HG03175 (cell line): Measurements from ENCODE around the gene RBPJ.
"Not testable (repeated sequence)": the region's sequence is repeated elsewhere in the genome, so short reads cannot be mapped to it uniquely, and the experiment has no call there.

Experiments used
- ATAC-seq: cut with Tn5 transposase; IDR thresholded peaks from one replicate; pipeline ENCODE4 v1.9.1; 2021; ENCODE audit warnings: mild to moderate bottlenecking, moderate library complexity; ENCODE audit not compliant: unreplicated experiment

The RBPJ gene

DNA sequence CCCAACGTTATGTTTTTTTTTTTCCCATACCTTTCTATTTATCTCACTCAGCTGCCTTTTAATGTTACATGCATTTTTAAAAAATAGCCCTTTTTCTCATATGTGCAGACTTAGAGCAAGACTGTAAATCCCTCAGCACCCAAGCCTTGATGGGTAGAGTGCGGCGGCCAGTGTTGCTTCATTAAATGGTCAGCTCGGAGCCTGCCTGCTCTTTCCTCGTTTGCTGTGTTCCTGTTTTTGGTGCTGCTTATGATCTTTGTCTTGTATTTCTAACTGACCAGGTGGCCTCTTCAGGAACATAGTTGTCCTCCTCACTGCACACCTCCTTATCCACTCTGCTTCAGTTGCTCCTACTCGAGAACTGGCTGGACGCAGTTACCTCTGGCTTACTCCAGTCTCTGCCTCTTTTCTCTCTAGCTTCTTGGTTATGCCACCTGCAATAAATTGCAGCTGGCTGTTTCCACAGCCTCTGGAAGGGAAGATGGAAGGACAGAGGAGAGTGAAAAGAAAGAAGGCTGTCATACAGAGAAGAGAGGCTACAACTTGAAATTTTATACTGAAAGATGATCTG lies 10.7 kb downstream of the RBPJ start:
- ATAC-seq = no peak

DNA sequence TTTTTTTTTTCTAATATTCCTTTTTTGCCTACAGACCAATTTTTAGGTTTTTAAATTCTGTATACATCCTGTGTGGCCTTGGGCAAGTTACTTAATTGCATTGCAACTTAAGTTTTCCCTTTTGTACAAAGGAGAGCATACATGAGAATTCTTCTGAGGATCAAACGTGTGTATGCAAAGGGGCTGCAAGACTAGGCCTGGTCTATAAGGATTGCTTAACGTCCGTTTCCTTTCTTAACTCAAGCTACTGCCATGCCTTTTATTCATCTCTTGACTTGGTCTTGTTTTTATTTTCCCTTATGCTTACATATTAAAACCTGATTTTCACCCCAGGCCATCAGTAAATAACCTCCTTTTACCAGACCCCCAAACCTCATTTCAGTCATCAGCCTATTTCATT lies 13.6 kb downstream of the RBPJ start:
- no peak for ATAC-seq

DNA sequence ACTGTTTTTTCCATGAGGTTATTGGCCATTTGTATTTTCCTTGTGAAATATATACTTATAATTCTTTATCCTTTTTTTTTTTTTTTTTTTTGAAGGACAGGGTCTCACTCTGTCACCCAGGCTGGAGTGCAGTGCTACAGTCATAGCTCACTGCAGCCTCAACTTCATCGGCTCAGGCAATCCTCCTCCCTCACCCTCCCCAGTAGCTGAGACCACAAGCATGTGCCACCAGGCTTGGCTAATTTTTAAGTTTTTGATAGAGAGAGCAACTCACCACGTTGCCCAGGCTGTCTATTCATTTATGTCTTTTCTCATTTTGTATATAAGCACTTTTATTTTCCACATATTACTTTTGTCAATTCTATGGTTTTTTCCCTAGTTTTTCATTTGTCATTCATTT lies 16.8 kb downstream of the RBPJ start:
- no peak for ATAC-seq

DNA sequence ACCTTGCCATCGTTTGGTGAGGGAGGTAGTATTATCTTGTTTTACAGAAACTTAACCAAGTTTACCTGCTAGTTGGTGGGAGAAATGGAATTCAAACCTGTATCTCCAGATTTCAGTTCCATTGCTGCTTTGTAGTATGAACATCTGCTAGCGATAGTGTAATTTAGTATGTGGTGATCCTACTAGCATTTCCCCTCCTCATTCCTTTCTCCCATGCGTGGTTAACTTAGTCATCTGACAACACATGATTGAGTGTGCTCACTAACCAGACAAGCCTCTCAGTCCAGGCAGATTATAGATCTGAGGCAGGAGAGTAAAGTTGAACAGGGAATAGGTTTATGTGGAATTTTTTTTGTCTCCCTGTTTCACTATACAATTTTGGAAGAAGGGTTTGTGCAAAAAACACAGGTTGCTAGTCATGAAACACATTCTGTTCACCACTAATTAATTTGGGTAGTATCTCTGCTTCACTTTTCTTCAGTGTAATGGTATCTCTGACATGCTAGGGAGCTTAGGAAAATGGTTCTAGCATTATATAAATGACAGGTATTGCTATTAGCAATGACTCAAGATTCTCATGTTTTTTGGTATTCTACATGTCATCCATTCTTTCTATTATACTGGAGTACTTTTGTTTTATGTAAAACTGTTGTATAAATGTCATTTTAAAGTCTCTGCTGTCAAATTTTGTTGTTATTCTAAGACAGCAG lies 21.7 kb downstream of the RBPJ start:
- ATAC-seq = no peak

DNA sequence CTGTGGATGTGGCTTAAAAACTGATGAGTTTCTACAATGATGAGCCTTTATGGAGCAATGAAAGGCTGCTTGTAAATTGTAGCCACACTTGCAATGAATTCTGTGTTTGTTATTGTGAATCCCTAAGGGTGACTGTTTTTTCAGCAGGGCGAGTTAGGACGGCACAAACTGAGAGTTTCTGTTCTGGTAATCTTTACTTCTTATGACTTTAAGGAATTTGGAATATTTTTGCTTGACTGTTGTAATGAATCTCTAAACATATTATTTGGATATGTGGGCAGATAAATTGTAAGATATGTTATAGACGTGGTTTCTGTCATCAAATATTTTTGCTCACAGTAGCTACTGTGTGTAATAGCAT lies 22.2 kb downstream of the RBPJ start:
- no peak for ATAC-seq

DNA sequence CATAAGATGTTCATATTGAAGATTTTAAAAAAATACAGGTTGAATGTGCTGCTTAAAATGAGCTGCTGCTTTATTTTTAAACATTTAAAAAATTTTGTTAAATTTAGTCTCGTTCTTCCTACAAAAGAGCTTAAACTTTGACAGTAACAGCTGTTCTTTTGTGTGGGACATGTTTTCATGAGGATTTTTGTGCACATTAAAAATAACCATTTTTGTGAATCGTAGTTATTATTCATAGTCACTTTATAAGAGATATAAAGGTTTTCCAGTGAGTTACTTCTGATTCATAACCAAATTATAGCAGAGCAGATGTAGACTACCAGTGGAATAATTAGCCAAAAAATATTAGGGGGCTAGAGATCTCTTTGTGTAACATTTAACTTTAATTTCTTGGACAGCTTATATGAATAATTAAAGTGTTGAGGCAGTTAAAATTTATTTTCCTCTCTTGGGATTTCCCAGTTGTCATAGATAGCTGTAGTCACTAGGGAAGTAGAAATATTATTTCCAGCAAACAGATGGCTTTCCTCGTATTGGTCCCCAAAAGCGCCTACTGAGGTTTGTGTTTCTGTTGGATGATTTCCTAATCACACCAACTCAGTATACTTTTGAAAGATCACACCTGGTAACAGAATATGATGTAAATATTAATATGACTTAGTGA lies 24.2 kb downstream of the RBPJ start:
- ATAC-seq = no peak

DNA sequence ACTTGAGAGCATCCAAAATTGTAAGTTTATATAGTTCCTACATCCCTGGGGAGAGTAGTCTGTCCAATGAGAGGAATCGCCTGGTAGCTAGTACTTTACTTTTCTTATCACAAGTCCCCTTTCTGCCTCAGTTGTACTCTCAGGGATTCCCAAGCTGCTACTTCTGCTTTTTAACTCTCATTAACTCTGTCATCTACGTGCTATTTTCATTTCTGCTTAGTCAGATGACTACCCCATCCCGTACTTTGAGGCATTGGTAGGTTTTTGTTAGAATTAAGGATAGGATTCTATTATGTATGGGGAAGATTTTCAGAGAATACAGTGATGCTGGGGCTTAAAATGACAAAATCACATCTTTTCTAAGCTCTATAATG lies 24.7 kb downstream of the RBPJ start:
- no peak for ATAC-seq

DNA sequence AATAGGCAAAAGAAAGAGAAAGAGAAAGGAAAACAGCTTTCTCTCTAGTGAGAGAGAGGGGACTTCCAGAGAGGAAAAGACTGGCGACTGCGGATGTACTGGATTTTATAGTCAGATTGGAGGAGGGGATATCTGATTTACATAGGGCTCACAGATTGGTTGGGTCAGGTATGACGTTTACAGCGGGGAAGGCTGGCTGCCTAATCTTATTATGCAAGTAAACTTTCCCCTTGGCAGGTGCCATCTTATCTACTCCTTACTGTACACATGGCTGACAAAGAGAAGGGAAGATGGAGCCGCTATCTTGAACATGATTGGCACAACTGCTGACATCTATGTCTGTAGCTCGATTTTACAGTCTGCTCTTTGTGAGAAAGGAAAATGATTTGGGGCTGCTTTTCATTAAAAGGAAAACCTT lies 25.4 kb downstream of the RBPJ start:
- no peak for ATAC-seq

DNA sequence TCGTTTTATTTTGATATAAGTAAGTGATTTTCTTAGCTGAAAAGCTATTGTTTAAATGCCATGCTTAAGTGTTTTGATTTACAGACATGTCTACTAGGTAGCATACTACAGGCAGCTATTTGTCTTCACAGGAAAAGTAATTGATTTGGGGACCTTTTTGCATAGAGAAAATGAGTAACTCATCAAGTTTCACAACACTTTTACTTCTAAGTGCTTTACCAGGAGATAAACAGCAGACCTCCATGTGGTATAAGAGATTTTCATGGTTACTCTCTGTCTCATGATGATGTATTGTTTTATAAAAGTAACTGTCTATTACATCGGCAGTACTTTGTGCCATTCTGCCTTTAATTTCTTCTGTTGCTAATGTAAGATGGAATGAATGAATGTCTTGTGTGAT lies 28.7 kb downstream of the RBPJ start:
- no peak for ATAC-seq

DNA sequence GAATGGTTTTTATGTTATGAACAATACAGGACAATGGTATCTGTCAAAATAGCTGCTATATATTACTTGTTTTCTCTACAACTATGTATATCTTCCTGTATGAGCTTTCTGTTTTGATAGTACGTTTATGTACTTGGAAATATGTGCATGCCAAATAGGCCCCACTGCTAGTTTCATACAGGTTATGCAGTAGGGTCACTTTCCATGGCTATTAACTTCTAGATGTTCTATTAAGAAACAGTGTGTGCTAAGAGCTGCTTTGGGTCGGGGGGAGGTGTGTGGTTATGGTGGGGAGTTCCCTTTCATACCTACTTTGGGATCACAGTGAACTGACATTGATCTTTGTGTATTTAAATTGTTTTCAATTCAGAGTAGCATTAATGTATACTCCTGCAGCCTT lies 30.9 kb downstream of the RBPJ start:
- ATAC-seq = peak; percentile 38

DNA sequence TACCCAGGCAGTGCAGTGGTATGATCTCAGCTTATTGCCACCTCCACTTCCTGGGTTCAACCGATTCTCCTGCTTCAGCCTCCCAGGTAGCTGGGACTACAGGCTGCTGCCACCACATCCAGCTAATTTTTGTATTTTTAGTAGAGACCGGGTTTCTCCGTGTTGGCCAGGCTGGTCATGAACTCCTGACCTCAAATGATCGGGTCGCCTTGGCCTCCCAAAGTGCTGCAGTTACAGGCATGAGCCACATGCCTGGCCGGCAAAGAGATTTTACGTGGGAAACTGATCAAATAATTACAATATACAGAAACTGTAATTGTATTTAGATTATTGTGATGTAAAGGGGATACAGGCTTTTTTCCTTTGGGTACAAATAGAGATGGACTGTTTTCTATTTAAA lies 33.7 kb downstream of the RBPJ start:
- ATAC-seq = no peak

DNA sequence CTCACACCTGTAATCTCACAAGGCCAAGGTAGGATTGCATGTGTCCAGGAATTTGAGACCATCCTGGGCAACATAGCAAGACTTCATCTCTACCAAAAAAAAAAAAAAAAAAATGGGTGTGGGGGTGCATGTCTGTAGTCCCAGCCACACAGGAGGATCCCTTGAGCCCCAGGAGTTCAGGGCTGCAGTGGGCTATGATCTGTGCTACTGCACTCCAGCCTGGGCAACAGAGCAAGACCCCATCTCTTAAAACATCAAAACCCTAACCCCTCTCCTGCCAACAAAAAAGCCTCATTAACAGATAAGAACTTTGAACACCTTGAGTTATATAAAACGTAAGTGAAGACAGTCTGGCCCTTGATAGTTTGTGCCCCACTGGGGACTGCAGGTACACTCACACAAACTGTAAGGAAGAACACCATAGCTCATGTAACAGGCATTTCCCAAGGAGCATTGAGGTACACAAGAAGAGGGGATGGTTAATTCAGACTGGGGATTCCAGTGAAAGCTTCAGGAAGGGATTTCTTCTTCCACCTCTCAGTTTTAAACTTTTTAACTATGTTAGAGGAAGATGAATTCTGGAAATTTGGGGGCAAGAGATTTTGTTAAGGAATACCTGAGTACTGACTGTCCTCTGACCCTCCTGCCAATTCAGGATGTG lies 34.7 kb downstream of the RBPJ start:
- no peak for ATAC-seq

DNA sequence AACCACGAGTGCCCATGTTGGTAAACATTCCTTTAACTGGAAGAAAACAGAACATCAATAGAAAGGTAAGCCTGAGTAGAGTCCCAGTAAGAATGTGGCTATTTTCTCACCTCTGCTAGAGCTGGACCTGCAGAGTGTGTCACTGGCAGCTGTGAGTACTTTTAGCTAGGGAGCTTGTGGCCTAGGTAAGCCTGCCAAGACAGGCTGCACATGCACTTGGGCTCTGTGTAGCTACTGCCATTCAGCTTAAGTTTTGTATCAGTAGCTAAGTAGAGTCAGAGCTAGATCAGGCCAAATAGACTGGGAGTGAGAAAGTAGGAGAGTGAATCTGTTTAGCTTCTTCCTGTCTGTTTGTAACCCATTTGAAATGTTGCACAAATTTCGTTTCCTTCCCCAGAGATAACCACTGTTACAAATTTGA lies 35.3 kb downstream of the RBPJ start:
- ATAC-seq = peak; percentile 58

DNA sequence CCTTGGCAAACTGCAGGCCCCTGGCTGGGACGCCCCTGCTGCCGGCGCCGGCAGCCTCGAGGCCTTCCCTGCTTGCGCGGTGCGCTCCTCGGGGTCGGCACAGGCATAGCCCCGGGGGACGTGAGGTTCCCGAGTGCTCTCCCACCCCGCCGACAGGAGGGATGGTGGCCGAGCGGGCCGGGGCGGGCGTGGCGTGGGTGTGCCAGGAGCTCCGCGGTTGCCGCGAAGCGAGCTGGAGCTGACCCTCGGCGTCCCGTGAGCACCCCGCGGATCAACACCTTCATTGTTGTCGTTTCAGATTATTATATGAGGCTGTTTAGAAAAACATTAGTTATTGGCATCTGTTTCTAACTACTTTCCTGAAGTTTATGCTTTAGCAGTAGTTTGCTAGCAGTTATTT lies 38.7 kb downstream of the RBPJ start:
- ATAC-seq = not testable (repeated sequence)

DNA sequence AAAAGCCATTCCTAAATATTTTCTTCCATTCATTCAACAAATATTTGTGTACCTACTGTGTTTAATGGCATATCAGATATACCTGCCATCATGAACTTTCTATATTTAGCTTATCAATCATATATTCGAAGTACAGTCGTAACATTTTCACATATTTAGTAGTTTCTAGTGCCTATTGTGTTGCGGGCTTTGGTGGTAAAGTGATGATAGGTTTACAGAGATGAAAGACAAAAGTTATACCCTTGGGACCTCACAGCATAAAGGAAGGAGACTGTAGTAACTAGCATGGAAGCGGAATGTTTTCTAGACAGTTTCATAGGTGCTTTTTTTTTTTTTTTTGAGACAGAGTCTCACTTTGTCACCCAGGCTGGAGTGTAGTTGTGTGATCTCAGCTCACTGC lies 39.5 kb downstream of the RBPJ start:
- ATAC-seq = no peak

DNA sequence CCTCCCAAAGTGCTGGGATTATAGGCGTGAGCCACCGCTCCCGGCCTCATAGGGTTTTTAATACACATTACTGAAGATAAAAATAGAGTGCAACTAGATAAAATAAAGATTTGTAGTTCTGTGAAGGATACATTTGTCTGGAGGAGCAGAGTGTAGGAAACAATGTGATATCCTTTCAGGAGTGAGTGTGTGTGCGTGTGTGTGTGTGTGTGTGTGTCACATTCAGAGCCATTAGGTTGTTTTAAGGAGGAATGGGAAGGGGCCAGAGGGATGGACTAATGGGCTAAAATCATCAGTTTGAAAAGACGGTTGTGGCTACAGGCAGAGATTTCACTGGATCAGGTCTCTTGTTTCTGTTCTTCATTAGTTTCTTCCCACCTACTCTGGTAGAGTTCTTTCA lies 40.0 kb downstream of the RBPJ start:
- no peak for ATAC-seq

DNA sequence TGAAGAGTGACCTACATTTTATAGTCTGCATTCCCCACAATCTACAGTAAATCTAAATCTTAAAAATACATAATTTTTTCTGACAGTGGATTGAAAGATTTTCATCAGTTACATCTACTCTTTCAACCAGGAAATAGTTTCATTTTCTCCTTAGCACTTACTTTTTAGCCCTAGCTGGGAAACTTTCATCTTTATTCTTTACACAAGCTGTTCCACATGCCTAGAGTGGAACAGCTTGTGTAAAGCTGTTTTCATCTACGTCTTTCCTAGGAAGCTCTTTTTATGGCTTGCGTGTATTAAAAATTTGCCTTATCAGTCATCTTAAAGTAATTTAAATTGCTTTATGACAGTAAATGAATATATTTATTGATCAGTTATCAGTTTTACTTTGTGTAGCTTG lies 40.5 kb downstream of the RBPJ start:
- no peak for ATAC-seq

DNA sequence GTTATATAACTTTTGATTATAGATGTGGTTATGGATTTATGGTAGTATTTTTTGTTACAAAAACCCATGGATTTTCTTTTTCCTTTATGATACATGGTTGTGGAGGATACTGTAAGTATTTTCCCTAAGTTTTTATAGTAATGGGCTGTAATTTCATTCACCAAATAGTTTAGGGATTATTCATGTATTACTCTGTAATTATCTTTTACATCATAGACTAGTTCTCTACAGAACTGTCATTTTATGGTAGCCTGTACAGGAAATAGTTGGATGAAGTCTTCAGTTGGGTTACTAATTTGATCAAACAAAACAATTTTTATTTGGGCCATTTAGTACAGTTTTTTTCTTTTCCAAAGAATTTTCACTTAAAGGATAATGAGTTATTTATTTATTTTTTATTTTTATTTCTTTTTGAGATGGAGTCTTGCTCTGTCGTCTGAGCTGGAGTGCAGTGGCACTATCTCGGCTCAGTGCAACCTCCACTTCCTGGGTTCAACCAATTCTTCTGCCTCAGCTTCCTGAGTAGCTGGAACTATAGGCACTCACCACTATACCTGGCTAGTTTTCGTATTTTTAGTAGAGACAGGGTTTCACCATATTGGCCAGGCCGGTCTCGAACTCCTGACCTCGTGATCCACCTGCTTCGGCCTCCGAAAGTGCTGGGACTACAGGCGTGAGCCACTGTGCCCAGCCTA lies 42.1 kb downstream of the RBPJ start:
- no peak for ATAC-seq

DNA sequence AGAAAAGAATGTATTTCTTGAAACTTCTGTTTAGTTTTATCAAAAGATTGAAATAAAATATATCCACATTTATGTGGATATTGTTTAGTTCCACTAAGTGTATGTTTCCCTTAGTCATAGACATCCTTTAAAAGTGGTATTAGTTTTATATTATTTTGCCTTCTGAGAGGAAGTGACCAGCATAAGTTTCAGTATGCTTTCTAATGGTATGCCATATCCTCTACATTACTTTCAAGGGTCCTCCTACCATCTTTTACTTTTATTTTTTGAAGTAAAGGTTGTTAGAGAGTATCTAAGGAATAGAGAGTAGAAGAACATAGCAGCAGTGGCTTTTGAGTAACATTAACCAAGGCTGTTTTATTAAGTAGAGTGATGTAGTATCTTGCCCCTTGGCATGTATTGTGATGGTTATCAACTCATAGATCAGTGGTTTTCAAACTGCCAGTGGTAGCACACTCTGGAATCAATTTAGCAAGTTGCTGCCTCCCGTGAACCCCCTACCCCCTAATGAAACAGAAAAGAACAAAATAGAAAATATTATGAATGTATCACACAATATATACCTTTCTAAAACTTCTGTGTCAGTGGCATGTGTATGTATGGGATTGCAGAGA lies 44.8 kb downstream of the RBPJ start:
- ATAC-seq = peak; percentile 67

DNA sequence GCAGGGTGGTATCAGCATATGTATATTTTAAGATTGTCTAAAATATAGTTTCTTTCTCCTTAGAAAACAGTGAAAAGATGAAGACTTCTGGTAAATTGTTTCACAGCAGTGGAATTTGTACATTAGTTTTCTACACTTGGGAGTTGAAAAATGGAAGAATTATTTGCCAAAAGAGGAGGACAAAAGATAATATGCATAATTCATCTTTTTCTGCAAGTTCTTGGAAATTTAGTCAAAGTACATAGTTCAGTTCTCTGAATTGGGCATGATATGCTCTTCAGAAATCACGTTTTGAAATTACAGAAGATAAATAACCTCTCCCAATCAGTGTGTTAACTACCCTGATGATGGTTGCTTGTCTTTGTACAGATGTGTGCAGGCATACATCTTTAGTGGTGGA lies 47.0 kb downstream of the RBPJ start:
- no peak for ATAC-seq

DNA sequence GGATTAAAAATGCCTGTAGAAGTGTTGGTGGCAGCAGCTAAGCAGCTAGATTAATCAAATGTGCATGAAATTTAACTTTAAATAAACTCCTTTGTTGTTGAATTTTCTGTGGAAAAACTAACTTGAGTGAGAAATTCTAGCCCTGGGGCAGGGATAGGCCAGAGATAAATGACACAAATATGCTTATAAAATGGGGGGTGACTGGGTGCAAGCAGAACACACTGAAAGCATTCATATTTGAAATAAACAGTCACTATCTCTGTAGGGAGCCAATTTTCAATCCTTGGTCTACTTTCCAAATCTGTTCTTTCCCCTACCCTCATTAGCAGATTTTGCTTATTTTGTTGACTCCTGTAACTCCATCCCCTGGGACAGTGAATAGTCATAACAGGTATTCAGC lies 47.9 kb downstream of the RBPJ start:
- no peak for ATAC-seq
